OCI-LY3 (cell line): Measurements from ENCODE around the gene ATXN2.

Source experiments
- CTCF ChIP-seq: fragments of 200-600, 300-600 bp; sonication (generic); IDR thresholded peaks from 2 replicates; pipeline ENCODE4 v1.5.1; 2014; ENCODE audit warnings: antibody characterized with exemption, low read length, low read depth
- EZH2phosphoT487 ChIP-seq: fragments of 200-600 bp; shearing (Covaris generic); IDR thresholded peaks from 2 replicates; pipeline ENCODE4 v1.6.1; 2018; ENCODE audit warnings: antibody characterized with exemption, mixed run types, low read depth

GRCh38 chr12:111645433-111645832, 46.3 kb upstream of the ATXN2 start:
- TF ChIP-seq CTCF (no peak), EZH2phosphoT487 (no peak)
